ENCODE data around the gene UBE4B. TPM values are rescaled to one million over a fixed set of nuclear protein-coding genes. Genes with fewer than 3 reads are reported as not detected.
A peak's percentile ranks its signal among the peaks of the same experiment; 100 is the strongest.

UBE4B gene
- total and polyA plus RNA-seq, 2 experiments from 2014 or later: 14.3 to 27.6 TPM

DNA sequence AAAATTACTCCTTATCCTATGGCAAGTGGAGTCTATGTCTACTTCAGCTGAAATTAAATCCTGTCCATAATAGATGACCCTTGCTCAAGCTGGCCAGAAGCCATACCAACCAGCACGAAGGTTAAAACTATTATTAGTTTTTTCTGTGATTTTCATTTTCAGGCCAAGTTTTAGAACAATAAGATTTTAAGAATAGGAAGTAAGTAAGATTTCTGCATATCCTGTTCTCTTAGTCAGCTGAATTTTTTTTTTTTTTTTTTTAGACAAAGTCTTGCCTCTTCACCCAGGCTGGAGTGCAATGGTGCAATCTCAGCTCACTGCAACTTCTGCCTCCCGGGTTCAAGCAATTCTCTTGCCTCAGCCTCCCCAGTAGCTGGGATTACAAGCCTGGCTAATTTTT is 41.8 kb upstream of the UBE4B start:
- DNase-seq: no peak
- no peak overlapping the region for H3K4me3 ChIP-seq
- in situ Hi-C loops (cut with MboI): no loop called here
- H3K27ac ChIP-seq: no peak overlapping the region
- 32 to 43% methylated on average over 2 of the region's 2 CpGs for WGBS, 2 experiments (ENCODE audit: low coverage in 1 of 2, low lambda C conversion rate in 2 of 2, missing lambda C conversion rate in 2 of 2)
- H3F3A ChIP-seq (ENCODE audit: insufficient read depth): no peaks in the 10 kb centered on the region
- no peaks in the 10 kb centered on the region for H3K4me1 ChIP-seq (ENCODE audit: insufficient read depth)
- H4K20me1 ChIP-seq (ENCODE audit: insufficient read depth): no peaks in the 10 kb centered on the region
- H3K9me3 ChIP-seq (ENCODE audit: low read depth): no peaks in the 10 kb centered on the region
- TF ChIP-seq EZH2phosphoT487 (IDR thresholded peaks at IDR 0.05; ENCODE audit: insufficient read depth, low read depth) (no peak), EZH2 (IDR thresholded peaks at IDR 0.05; ENCODE audit: insufficient read depth, poor library complexity, severe bottlenecking) (no peak)
- no peaks in the 10 kb centered on the region for H3K9me2 ChIP-seq (ENCODE audit: insufficient read depth)
- no peak overlapping the region for H3K4me2 ChIP-seq (ENCODE audit: unreplicated experiment)
- no peak overlapping the region for H2AFZ ChIP-seq
- H3K9ac ChIP-seq: no peak overlapping the region
- no peaks in the 10 kb centered on the region for H3K27me3 ChIP-seq (replicated peaks; ENCODE audit: insufficient read depth)
- H3K36me3 ChIP-seq (ENCODE audit: low read depth): no peaks in the 10 kb centered on the region
- H3K79me2 ChIP-seq (ENCODE audit: insufficient read depth): no peaks in the 10 kb centered on the region

DNA sequence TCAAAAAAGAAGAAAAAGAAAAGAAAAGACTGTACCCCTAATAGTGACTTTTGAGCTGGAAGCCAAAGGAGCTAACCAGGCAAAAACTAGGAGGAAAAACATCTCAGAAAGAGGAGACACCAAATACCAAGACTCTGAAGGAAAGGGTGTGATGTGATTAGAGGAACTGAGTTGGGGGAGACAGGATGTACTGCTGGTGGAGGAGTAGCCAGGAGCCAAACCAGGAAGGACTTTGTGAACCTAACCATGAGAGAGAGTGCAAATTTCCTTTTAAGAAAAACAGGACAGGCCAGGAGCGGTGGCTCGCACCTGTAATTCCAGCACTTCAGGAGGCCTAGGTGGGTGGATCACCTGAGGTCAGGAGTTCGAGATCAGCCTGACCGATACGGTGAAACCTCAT is 39.8 kb upstream of the UBE4B start:
- H3K9me2 ChIP-seq (ENCODE audit: insufficient read depth): no peaks in the 10 kb centered on the region
- H3K4me3 ChIP-seq: no peak overlapping the region
- no peaks in the 10 kb centered on the region for H3F3A ChIP-seq (ENCODE audit: insufficient read depth)
- no peak overlapping the region for H2AFZ ChIP-seq
- H3K9me3 ChIP-seq (ENCODE audit: low read depth): no peaks in the 10 kb centered on the region
- H3K4me1 ChIP-seq (ENCODE audit: insufficient read depth): no peaks in the 10 kb centered on the region
- in situ Hi-C loops (cut with MboI): no loop called here
- DNase-seq: no peak
- 86 to 87% methylated on average over 5 of the region's 5 CpGs for WGBS, 2 experiments (ENCODE audit: low coverage in 1 of 2, low lambda C conversion rate in 2 of 2, missing lambda C conversion rate in 2 of 2)
- H3K27me3 ChIP-seq (replicated peaks; ENCODE audit: insufficient read depth): peaks cover 11% of the 10 kb centered on the region
- no peak overlapping the region for H3K9ac ChIP-seq
- H3K27ac ChIP-seq: no peak overlapping the region
- TF ChIP-seq EZH2 (IDR thresholded peaks at IDR 0.05; ENCODE audit: insufficient read depth, poor library complexity, severe bottlenecking): no peak
- no peak for TF ChIP-seq EZH2phosphoT487 (IDR thresholded peaks at IDR 0.05; ENCODE audit: insufficient read depth, low read depth)
- H3K4me2 ChIP-seq (ENCODE audit: unreplicated experiment): no peak overlapping the region
- no peaks in the 10 kb centered on the region for H3K36me3 ChIP-seq (ENCODE audit: low read depth)
- no peaks in the 10 kb centered on the region for H4K20me1 ChIP-seq (ENCODE audit: insufficient read depth)
- H3K79me2 ChIP-seq (ENCODE audit: insufficient read depth): no peaks in the 10 kb centered on the region

DNA sequence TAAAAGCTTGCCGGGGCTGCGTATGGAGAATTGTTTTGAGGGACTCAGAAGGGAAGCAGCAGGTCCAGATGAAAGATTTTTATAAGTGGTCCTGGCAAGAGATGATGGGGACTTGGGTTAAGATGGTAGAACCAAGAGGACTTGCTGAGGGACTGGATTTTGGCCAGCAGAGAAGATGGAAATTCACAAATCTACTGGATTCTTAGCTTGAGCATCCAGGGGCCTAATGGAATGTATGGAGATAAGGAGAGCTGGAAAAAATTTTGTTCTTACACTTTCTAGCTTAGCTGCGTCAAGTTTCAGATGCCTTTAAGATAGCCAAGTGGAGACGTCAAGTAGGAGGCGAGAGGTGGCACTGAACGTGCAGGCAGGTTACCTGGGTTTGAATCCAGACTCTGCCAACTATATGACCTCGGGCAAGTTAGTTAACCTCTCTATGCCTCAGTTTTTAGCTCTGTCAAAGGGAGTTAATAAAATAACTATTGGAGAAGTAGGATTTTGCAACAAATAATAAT is 39.1 kb upstream of the UBE4B start:
- no peak overlapping the region for H3K9ac ChIP-seq
- no peak overlapping the region for H3K4me3 ChIP-seq
- H3K9me2 ChIP-seq (ENCODE audit: insufficient read depth): no peaks in the 10 kb centered on the region
- no peaks in the 10 kb centered on the region for H3K36me3 ChIP-seq (ENCODE audit: low read depth)
- TF ChIP-seq EZH2 (IDR thresholded peaks at IDR 0.05; ENCODE audit: insufficient read depth, poor library complexity, severe bottlenecking): no peak
- no peak for TF ChIP-seq EZH2phosphoT487 (IDR thresholded peaks at IDR 0.05; ENCODE audit: insufficient read depth, low read depth)
- in situ Hi-C loops (cut with MboI): no loop called here
- H3K4me2 ChIP-seq (ENCODE audit: unreplicated experiment): no peak overlapping the region
- H3K27me3 ChIP-seq (replicated peaks; ENCODE audit: insufficient read depth): peaks cover 14% of the 10 kb centered on the region
- 88 to 89% methylated on average over 7 of the region's 7 CpGs for WGBS, 2 experiments (ENCODE audit: low coverage in 1 of 2, low lambda C conversion rate in 2 of 2, missing lambda C conversion rate in 2 of 2)
- no peaks in the 10 kb centered on the region for H4K20me1 ChIP-seq (ENCODE audit: insufficient read depth)
- no peak overlapping the region for H2AFZ ChIP-seq
- no peak for DNase-seq
- no peaks in the 10 kb centered on the region for H3K4me1 ChIP-seq (ENCODE audit: insufficient read depth)
- H3F3A ChIP-seq (ENCODE audit: insufficient read depth): no peaks in the 10 kb centered on the region
- no peaks in the 10 kb centered on the region for H3K79me2 ChIP-seq (ENCODE audit: insufficient read depth)
- H3K27ac ChIP-seq: no peak overlapping the region
- H3K9me3 ChIP-seq (ENCODE audit: low read depth): no peaks in the 10 kb centered on the region

DNA sequence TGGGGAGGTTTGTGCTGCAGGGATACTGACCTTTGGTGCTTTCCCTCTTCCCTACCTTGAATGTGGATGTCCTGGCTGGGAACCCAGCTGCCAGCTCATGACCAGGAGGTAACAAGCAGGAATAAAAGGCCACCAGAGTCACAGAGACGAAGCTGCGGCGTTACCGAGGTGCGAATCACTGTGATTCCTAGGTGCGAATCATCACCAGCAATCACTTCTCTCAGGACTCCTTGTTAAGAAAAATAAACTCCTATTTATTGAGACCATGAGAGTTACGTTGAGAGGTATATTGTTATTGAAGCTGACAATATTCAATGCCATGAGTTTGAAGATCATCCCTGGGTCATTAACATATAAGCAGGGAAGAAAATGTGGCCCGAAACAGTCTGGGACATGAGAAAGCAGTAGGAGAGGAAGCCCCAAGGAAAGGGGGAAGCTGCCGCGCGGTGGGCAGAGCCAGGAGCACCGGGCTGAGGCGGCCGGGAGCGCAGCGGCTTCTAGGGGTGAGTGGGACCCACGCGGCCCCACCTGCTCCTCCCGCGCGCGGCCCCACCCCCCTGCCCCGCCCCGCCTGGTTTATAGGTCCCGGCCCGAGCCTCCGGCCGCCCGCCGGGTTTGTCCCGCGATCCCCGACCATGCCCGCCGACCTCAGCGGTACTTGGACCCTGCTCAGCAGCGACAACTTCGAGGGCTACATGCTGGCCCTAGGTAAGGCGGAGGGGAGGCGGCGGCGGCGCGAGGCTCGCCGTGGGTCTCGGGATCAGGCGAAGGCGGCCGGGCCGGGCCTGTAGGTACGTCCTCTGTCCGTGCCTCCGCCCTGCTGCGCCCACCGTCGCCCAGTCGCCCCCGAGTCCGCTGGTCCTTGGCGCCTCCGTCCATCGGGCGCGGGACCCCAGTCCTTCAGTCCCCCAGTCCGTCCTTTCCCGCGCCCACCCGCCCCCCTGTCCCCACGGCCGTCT is 35.9 kb upstream of the UBE4B start, which contains the start of gene RBP7:
RBP7 (plus strand) TSS at position 605 of the 959 bp plus-strand sequence; CDS start at position 636, 31 bp downstream.
- H3K9me3 ChIP-seq (ENCODE audit: low read depth): no peaks in the 10 kb centered on the region
- H3K4me2 ChIP-seq (ENCODE audit: unreplicated experiment): peak within 1 kb of the TSS; percentile 53
- no peaks in the 10 kb centered on the region for H3K4me1 ChIP-seq (ENCODE audit: insufficient read depth)
- H3K36me3 ChIP-seq (ENCODE audit: low read depth): no peaks in the 10 kb centered on the region
- TF ChIP-seq EZH2phosphoT487 (IDR thresholded peaks at IDR 0.05; ENCODE audit: insufficient read depth, low read depth): no peak
- peak; percentile 91 for TF ChIP-seq EZH2 (IDR thresholded peaks at IDR 0.05; ENCODE audit: insufficient read depth, poor library complexity, severe bottlenecking)
- peak within 1 kb of the TSS; percentile 72 for H2AFZ ChIP-seq
- peaks cover 14% of the 10 kb centered on the region for H3K27me3 ChIP-seq (replicated peaks; ENCODE audit: insufficient read depth)
- 10 to 12% methylated on average over 33 to 58 of the region's 71 CpGs for WGBS, 2 experiments (ENCODE audit: low coverage in 1 of 2, low lambda C conversion rate in 2 of 2, missing lambda C conversion rate in 2 of 2)
- no peak within 1 kb of the TSS for H3K27ac ChIP-seq
- H3K4me3 ChIP-seq: peak within 1 kb of the TSS; percentile 55
- H4K20me1 ChIP-seq (ENCODE audit: insufficient read depth): no peaks in the 10 kb centered on the region
- no peaks in the 10 kb centered on the region for H3K79me2 ChIP-seq (ENCODE audit: insufficient read depth)
- no peak within 1 kb of the TSS for H3K9ac ChIP-seq
- no peaks in the 10 kb centered on the region for H3K9me2 ChIP-seq (ENCODE audit: insufficient read depth)
- peak; percentile 44 for DNase-seq
- in situ Hi-C loops (cut with MboI): no loop called here
- no peaks in the 10 kb centered on the region for H3F3A ChIP-seq (ENCODE audit: insufficient read depth)

All from GM23248 (cell line).